Fibroblast of mammary gland (primary cell): Measurements from ENCODE around the gene P4HTM.

Experiments used
- DNase-seq: peaks from one replicate; pipeline ENCODE4 v3.0.0-alpha.2; 2010; ENCODE audit warnings: low read depth
- H3K4me3 ChIP-seq: 2 replicates; pipeline ENCODE4 v1.5.1; 2011; ENCODE audit warnings: low read depth, mild to moderate bottlenecking, low read length, moderate library complexity; ENCODE audit not compliant: control insufficient read depth
- CTCF ChIP-seq: conservative IDR thresholded peaks from 2 replicates; pipeline ENCODE4 v1.5.1; 2011; ENCODE audit warnings: low read depth, low read length, inconsistent platforms; ENCODE audit not compliant: control insufficient read depth, insufficient read depth

Gene P4HTM

GRCh38 chr3:49027634-49028033 is 37.6 kb downstream of the P4HTM start:
- no peak for TF ChIP-seq CTCF
- H3K4me3 ChIP-seq, result no peak overlapping the region
- DNase-seq, result no peak

DNA sequence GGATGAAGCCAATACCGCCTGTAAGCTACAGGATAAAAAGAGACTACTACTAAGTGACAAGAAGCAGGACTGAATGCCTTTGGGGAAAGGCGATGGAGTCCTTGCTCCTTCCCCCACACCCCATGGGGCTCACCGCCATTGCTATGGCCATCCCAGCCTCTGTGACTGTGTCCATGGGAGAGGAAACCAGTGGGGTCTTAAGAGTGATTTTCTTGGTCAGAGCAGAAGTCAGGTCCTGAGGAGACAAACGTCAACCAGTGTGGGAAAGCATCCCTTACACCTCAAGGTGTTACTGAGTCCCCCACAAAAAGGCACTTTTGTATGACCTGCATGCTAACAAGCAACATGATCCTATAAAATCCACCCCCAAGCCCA is 38.2 kb downstream of the P4HTM start:
- peak overlapping the region; percentile 93 for H3K4me3 ChIP-seq
- TF ChIP-seq CTCF, result no peak
- DNase-seq, result no peak

DNA sequence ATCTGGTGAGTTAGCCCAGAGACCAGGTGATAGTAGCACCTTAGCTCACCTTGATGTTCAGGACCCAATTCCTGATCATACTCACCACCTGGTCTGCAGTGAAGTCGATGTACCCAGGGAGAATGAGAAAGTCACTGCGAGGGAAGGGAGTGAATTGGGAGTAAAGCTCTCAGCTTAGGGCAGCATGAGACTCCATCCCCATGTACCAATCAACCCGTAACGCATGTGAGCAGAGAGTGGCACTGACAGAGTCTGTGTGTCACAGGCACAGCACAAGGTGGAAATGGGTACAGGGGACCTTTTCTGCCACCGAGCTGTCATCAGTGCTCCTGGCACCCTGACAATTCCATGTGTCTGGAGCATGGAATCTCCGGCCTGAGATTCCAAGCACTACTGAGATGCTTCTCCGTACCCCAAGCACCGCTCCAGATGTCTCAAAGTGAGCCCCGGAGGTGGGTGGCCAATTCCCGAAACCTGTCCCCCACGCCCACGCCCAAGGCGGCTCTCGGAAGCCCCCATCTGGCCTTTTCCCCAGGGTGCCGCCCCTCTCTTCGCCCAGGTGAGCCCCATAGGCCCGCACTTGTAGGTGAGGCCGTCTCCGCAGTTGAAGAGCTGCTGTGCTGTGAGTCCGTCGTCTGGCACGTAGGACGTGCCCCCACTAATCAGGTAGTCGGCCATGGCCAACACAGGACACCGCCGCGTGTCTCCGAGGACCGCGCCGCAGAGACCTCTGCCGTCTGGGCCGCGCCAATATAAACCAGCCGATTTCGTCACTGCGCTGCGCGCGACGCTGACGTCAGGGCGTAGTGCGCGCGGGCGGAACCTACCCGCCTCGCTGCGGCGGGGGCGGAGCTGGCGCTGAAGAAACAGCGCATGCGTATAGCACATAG is 38.9 kb downstream of the P4HTM start, which contains the start of gene IMPDH2:
Gene IMPDH2 (minus strand): TSS at position 726 of the 890 bp plus-strand sequence. CDS start 48 bp downstream, at position 678.
- DNase-seq, result peak; percentile 88
- peak within 1 kb of the TSS; percentile 93 for H3K4me3 ChIP-seq
- no peak for TF ChIP-seq CTCF

GRCh38 chr3:49029563-49029884 is 39.5 kb downstream of the P4HTM start:
- peak overlapping the region; percentile 93 for H3K4me3 ChIP-seq
- TF ChIP-seq CTCF, result no peak
- no peak for DNase-seq

- DNase-seq, result no peak
- no peak overlapping the region for H3K4me3 ChIP-seq
- TF ChIP-seq CTCF, result no peak
These were observed 40.3 kb downstream of the P4HTM start for GRCh38 chr3:49030321-49030720.

- no peak for TF ChIP-seq CTCF
- DNase-seq, result no peak
- no peak overlapping the region for H3K4me3 ChIP-seq
These were observed 42.7 kb downstream of the P4HTM start for GRCh38 chr3:49032646-49033304.
